Measurements from ENCODE around the gene CFAP91. TPM values are rescaled to one million over a fixed set of nuclear protein-coding genes. Genes with fewer than 3 reads are reported as not detected.

Gene CFAP91
- total and polyA plus RNA-seq, 9 of the 15 experiments (the other 6 are each of a cell fraction or from before 2014, with no cell fraction given), result not detected

- no peaks in the 10 kb centered on the region for H3K79me2 ChIP-seq (ENCODE audit: control insufficient read depth, insufficient read depth, low read length)
- H3K4me2 ChIP-seq (ENCODE audit: insufficient read depth, low read length), result no peak overlapping the region
- ChIA-PET POLR2A (no interaction called here), CTCF (ENCODE audit: low intra/inter-chr PET ratio) (no interaction called here)
- DNase-seq (ENCODE audit: extremely low read depth in 1 of 4, low spot score in 3 of 4) (no peak), FAIRE-seq (no peak), ATAC-seq (no peak)
- H3K9me1 ChIP-seq (ENCODE audit: control insufficient read depth, insufficient read depth, low read length), result no peaks in the 10 kb centered on the region
- intact Hi-C loops (cut with micrococcal nuclease) (no loop called here), in situ Hi-C loops (cut with MboI) (no loop called here)
- TF ChIP-seq, protein P1, sequence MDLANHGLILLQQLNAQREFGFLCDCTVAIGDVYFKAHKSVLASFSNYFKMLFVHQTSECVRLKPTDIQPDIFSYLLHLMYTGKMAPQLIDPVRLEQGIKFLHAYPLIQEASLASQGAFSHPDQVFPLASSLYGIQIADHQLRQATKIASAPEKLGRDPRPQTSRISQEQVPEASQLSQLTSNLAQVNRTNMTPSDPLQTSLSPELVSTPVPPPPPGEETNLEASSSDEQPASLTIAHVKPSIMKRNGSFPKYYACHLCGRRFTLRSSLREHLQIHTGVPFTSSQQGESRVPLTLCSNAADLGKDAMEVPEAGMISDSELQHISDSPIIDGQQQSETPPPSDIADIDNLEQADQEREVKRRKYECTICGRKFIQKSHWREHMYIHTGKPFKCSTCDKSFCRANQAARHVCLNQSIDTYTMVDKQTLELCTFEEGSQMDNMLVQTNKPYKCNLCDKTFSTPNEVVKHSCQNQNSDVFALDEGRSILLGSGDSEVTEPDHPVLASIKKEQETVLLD (IDR thresholded peaks at IDR 0.05), result no peak
- TF ChIP-seq ZNF165 (CRISPR knock-in tag; IDR thresholded peaks at IDR 0.05; ENCODE audit: borderline replicate concordance), result no peak
- no peak for TF ChIP-seq IFI16 (CRISPR knock-in tag; IDR thresholded peaks at IDR 0.05)
- TF ChIP-seq, protein P2, sequence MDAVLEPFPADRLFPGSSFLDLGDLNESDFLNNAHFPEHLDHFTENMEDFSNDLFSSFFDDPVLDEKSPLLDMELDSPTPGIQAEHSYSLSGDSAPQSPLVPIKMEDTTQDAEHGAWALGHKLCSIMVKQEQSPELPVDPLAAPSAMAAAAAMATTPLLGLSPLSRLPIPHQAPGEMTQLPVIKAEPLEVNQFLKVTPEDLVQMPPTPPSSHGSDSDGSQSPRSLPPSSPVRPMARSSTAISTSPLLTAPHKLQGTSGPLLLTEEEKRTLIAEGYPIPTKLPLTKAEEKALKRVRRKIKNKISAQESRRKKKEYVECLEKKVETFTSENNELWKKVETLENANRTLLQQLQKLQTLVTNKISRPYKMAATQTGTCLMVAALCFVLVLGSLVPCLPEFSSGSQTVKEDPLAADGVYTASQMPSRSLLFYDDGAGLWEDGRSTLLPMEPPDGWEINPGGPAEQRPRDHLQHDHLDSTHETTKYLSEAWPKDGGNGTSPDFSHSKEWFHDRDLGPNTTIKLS (IDR thresholded peaks at IDR 0.05; ENCODE audit: borderline replicate concordance, low read depth), result no peak
- no peak for TF ChIP-seq KLF10 (CRISPR knock-in tag; IDR thresholded peaks at IDR 0.05)
- TF ChIP-seq ZC3H4 (CRISPR knock-in tag; IDR thresholded peaks at IDR 0.05; ENCODE audit: borderline replicate concordance), result no peak
- no peak for TF ChIP-seq ZEB2 (IDR thresholded peaks at IDR 0.05)
- TF ChIP-seq FOXK1 (CRISPR knock-in tag; IDR thresholded peaks at IDR 0.05; ENCODE audit: borderline replicate concordance), result no peak
- TF ChIP-seq C11orf30 (IDR thresholded peaks at IDR 0.05; ENCODE audit: low read depth), result no peak
- no peak for TF ChIP-seq DACH1 (IDR thresholded peaks at IDR 0.05; ENCODE audit: partially characterized antibody)
- H3K27me3 ChIP-seq (ENCODE audit: control insufficient read depth in 2 of 2, insufficient read depth in 2 of 2, low read length in 2 of 2), result peaks cover 4 to 9% of the 10 kb centered on the region in 2 experiments; a peak in 4 of 5 replicates
- H3K9me3 ChIP-seq (replicated peaks; ENCODE audit: control insufficient read depth, insufficient read depth, low read depth, low read length), result no peaks in the 10 kb centered on the region
- no peaks in the 10 kb centered on the region for H4K20me1 ChIP-seq (replicated peaks; ENCODE audit: control insufficient read depth, insufficient read depth, low read length)
- no peak overlapping the region for H2AFZ ChIP-seq (ENCODE audit: low read depth, low read length)
- H3K9ac ChIP-seq (ENCODE audit: insufficient read depth in 1 of 2, low read depth in 2 of 2, low read length in 2 of 2), result no peak overlapping the region
- no peak overlapping the region for H3K4me3 ChIP-seq
- no TSS peak for BruUV-seq (replicated peaks)
- 0% methylated on average over 1 of the region's 1 CpG for WGBS (ENCODE audit: insufficient coverage, low coverage, missing lambda C conversion rate)
- no peak overlapping the region for H3K27ac ChIP-seq (ENCODE audit: extremely low read depth, low read depth, low read length)
- no peaks in the 10 kb centered on the region for H3K4me1 ChIP-seq (replicated peaks in 1 of 2; ENCODE audit: control insufficient read depth in 2 of 2, insufficient read depth in 2 of 2, low read length in 2 of 2)
- no peaks in the 10 kb centered on the region for H3K36me3 ChIP-seq (ENCODE audit: control insufficient read depth, insufficient read depth, low read length)
Measured at GRCh38 chr3:119748991-119749390, 46.2 kb downstream of the CFAP91 start.
